Measurements from ENCODE around the gene KIAA0319L.

The KIAA0319L gene

GRCh38 chr1:35386290-35386689, 170.9 kb downstream of the KIAA0319L start:
- peaks cover 21% of the 10 kb centered on the region for H3K36me3 ChIP-seq (replicated peaks)
- TF ChIP-seq CTCF (IDR thresholded peaks at IDR 0.05; ENCODE audit: low read depth, low read length, missing control alignments): no peak

More at GRCh38 chr1:35386290-35386689, 170.9 kb downstream of the KIAA0319L start:
- in situ Hi-C loops (cut with HindIII; ENCODE audit: low pct_ligation_motif_present, low sequenced_read_pairs): no loop called here
- no peak for DNase-seq
- H3K4me3 ChIP-seq (ENCODE audit: low read depth, low read length): no peak overlapping the region
- no peak overlapping the region for H3K27ac ChIP-seq
- no peaks in the 10 kb centered on the region for H3K27me3 ChIP-seq (replicated peaks)

Measured in brain microvascular endothelial cell (primary cell).